Measurements from ENCODE around the gene SIK3.

- TF ChIP-seq CTCF (IDR thresholded peaks at IDR 0.05; ENCODE audit: insufficient read depth, low read length) = no peak
- no peak for TF ChIP-seq GABPA (IDR thresholded peaks at IDR 0.05; ENCODE audit: low read depth)
Measured at GRCh38 chr11:117110294-117110950, 12.2 kb upstream of the SIK3 start.

Data from HL-60 (cell line).